ENCODE data around the gene ATP6V1G1.

ATP6V1G1 gene

GRCh38 chr9:114633438-114634089 is 46.0 kb downstream of the ATP6V1G1 start:
- H3K9me3 ChIP-seq (ENCODE audit: control insufficient read depth in 1 of 2, low read length in 2 of 2), result no peaks in the 10 kb centered on the region
- no peak overlapping the region for H3K4me3 ChIP-seq (ENCODE audit: low read depth in 1 of 2, low read length in 2 of 2)
- no peaks in the 10 kb centered on the region for H3K27me3 ChIP-seq (ENCODE audit: low read depth, low read length)
- H3K36me3 ChIP-seq (ENCODE audit: control insufficient read depth in 1 of 2, insufficient read depth in 2 of 2, low read length in 2 of 2), result peaks cover 36 to 83% of the 10 kb centered on the region in 2 donors
- no peaks in the 10 kb centered on the region for H3K4me1 ChIP-seq (ENCODE audit: control insufficient read depth in 1 of 2, insufficient read depth in 2 of 2, low read length in 2 of 2)
- H3K27ac ChIP-seq (ENCODE audit: low read length), result no peak overlapping the region

DNA sequence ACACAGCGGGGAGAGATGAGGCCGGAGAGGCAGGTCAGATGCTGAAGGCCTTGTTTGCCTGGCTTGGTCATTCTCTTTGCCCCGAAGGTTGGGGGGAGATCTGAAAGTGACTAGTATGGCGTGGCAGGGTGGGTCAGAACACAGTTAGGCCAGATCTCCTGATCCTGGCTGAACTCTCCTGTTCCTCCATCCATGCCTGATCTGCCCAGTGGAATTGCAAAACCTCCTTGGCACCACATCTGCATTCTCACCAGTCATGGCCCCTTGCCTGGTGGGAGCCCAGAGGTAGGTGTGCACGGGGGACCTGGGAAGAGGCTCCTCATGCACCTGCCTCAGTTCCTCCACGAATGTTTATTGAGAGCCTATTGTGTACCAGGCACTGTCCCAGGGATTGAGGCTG is 46.8 kb downstream of the ATP6V1G1 start:
- no peaks in the 10 kb centered on the region for H3K4me1 ChIP-seq (ENCODE audit: control insufficient read depth in 1 of 2, insufficient read depth in 2 of 2, low read length in 2 of 2)
- no peak overlapping the region for H3K27ac ChIP-seq (ENCODE audit: low read length)
- H3K4me3 ChIP-seq (ENCODE audit: low read depth in 1 of 2, low read length in 2 of 2), result no peak overlapping the region
- no peaks in the 10 kb centered on the region for H3K9me3 ChIP-seq (ENCODE audit: control insufficient read depth in 1 of 2, low read length in 2 of 2)
- H3K27me3 ChIP-seq (ENCODE audit: low read depth, low read length), result no peaks in the 10 kb centered on the region
- H3K36me3 ChIP-seq (ENCODE audit: control insufficient read depth in 1 of 2, insufficient read depth in 2 of 2, low read length in 2 of 2), result peaks cover 35 to 83% of the 10 kb centered on the region in 2 donors

- H3K9me3 ChIP-seq (ENCODE audit: control insufficient read depth in 1 of 2, low read length in 2 of 2), result no peaks in the 10 kb centered on the region
- H3K27me3 ChIP-seq (ENCODE audit: low read depth, low read length), result no peaks in the 10 kb centered on the region
- no peak overlapping the region for H3K27ac ChIP-seq (ENCODE audit: low read length)
- H3K4me1 ChIP-seq (ENCODE audit: control insufficient read depth in 1 of 2, insufficient read depth in 2 of 2, low read length in 2 of 2), result no peaks in the 10 kb centered on the region
- H3K36me3 ChIP-seq (ENCODE audit: control insufficient read depth in 1 of 2, insufficient read depth in 2 of 2, low read length in 2 of 2), result peaks cover 25 to 66% of the 10 kb centered on the region in 2 donors
- no peak overlapping the region for H3K4me3 ChIP-seq (ENCODE audit: low read depth in 1 of 2, low read length in 2 of 2)
Observed at GRCh38 chr9:114638404-114638803, 50.8 kb downstream of the ATP6V1G1 start.

DNA sequence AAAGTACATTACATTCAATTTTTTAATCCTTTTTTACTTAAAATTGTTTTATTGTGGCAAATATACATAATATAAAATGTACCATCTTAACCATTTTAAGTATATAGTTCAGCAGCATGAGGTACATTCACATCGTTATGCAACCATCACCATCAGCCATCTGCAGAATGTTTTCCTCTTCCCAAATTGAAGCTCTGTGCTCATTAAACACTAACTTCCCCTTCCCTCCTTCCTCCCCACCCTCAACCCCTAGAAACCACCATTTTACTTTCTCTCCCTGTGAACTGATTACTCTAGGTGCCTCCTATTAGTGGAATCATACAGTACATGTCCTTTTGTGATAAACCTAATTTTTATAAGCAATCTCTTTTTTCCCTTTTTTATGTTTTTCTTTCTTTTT is 54.4 kb downstream of the ATP6V1G1 start:
- Histone ChIP-seq H3K36me3 (ENCODE audit: control insufficient read depth in 1 of 2, insufficient read depth in 2 of 2, low read length in 2 of 2) (peaks cover 24 to 57% of the 10 kb centered on the region in 2 donors), H3K27ac (ENCODE audit: low read length) (no peak overlapping the region), H3K4me3 (ENCODE audit: low read depth in 1 of 2, low read length in 2 of 2) (no peak overlapping the region), H3K9me3 (ENCODE audit: control insufficient read depth in 1 of 2, low read length in 2 of 2) (no peaks in the 10 kb centered on the region), H3K27me3 (ENCODE audit: low read depth, low read length) (no peaks in the 10 kb centered on the region), H3K4me1 (ENCODE audit: control insufficient read depth in 1 of 2, insufficient read depth in 2 of 2, low read length in 2 of 2) (no peaks in the 10 kb centered on the region)

- H3K9me3 ChIP-seq (ENCODE audit: control insufficient read depth in 1 of 2, low read length in 2 of 2), result no peaks in the 10 kb centered on the region
- H3K27ac ChIP-seq (ENCODE audit: low read length), result no peak overlapping the region
- H3K4me1 ChIP-seq (ENCODE audit: control insufficient read depth in 1 of 2, insufficient read depth in 2 of 2, low read length in 2 of 2), result no peaks in the 10 kb centered on the region
- no peaks in the 10 kb centered on the region for H3K27me3 ChIP-seq (ENCODE audit: low read depth, low read length)
- H3K36me3 ChIP-seq (ENCODE audit: control insufficient read depth in 1 of 2, insufficient read depth in 2 of 2, low read length in 2 of 2), result peaks cover 23 to 53% of the 10 kb centered on the region in 2 donors
- H3K4me3 ChIP-seq (ENCODE audit: low read depth in 1 of 2, low read length in 2 of 2), result no peak overlapping the region
Observed at GRCh38 chr9:114643001-114643400, 55.4 kb downstream of the ATP6V1G1 start.

- Histone ChIP-seq H3K4me1 (ENCODE audit: control insufficient read depth in 1 of 2, insufficient read depth in 2 of 2, low read length in 2 of 2) (no peaks in the 10 kb centered on the region), H3K27ac (ENCODE audit: low read length) (no peak overlapping the region), H3K27me3 (ENCODE audit: low read depth, low read length) (no peaks in the 10 kb centered on the region), H3K9me3 (ENCODE audit: control insufficient read depth in 1 of 2, low read length in 2 of 2) (no peaks in the 10 kb centered on the region), H3K36me3 (ENCODE audit: control insufficient read depth in 1 of 2, insufficient read depth in 2 of 2, low read length in 2 of 2) (peaks cover 18 to 44% of the 10 kb centered on the region in 2 donors), H3K4me3 (ENCODE audit: low read depth in 1 of 2, low read length in 2 of 2) (no peak overlapping the region)
Observed at GRCh38 chr9:114643896-114644295, 56.3 kb downstream of the ATP6V1G1 start.

Data from muscle layer of duodenum (tissue), 2 donors.